Globus pallidus (tissue), 1 donor: ENCODE data around the gene CDC42BPA.

Experiments used
- DNase-seq: peaks from one replicate; pipeline ENCODE4 v3.0.0-alpha.2; 2015; ENCODE audit warnings: low spot score

Gene CDC42BPA

DNA sequence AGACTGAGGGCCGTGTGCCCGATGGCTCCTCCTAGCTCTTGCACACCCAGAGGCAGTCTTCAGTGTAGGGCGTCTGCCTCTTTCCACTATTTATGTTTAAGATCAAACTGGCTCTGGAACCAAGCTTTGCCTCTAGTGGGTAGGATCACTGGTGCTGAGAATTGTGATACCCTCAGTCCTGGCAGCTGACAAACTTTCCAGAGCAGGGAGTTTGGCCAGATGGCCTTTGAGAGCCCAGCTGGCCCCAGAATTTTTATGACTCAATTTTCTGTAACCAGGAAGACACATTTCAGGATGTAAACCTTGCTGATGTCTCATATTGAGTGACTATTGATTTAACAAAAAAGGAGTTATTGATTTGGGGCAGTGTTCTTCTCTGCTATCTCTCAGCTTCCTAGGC lies 371.5 kb downstream of the CDC42BPA start:
- no peak for DNase-seq

DNA sequence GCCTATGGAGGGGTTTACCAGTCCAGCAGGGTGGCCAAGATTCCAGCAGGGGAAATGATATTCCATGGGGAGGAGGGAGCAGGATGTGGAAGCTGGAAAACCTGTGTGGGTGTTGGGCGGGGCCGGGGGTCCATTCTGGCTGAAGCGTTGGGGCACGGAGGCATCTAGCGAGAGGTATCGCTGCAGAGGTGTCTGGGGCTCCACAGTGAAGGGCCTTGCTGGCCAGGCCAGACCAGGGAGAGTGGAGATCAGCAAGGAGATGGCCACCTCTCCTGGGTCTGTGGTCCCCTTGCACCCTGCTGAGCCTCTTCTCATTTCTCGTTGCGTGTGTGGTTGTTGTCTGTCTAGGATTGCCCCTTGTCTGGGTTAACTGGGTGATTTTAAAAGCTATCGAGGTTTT lies 372.0 kb downstream of the CDC42BPA start:
- DNase-seq, result no peak

GRCh38 chr1:226945858-226946245 lies 372.4 kb downstream of the CDC42BPA start:
- no peak for DNase-seq

- no peak for DNase-seq
Observed at GRCh38 chr1:226945106-226945857, 373.0 kb downstream of the CDC42BPA start.

- DNase-seq, result no peak
Observed at GRCh38 chr1:226943927-226944326, 374.4 kb downstream of the CDC42BPA start.

- no peak for DNase-seq
Observed at GRCh38 chr1:226943156-226943555, 375.1 kb downstream of the CDC42BPA start.

GRCh38 chr1:226942392-226942791 lies 375.9 kb downstream of the CDC42BPA start:
- no peak for DNase-seq

- DNase-seq, result no peak
Observed at GRCh38 chr1:226940806-226941067, 377.6 kb downstream of the CDC42BPA start.

DNA sequence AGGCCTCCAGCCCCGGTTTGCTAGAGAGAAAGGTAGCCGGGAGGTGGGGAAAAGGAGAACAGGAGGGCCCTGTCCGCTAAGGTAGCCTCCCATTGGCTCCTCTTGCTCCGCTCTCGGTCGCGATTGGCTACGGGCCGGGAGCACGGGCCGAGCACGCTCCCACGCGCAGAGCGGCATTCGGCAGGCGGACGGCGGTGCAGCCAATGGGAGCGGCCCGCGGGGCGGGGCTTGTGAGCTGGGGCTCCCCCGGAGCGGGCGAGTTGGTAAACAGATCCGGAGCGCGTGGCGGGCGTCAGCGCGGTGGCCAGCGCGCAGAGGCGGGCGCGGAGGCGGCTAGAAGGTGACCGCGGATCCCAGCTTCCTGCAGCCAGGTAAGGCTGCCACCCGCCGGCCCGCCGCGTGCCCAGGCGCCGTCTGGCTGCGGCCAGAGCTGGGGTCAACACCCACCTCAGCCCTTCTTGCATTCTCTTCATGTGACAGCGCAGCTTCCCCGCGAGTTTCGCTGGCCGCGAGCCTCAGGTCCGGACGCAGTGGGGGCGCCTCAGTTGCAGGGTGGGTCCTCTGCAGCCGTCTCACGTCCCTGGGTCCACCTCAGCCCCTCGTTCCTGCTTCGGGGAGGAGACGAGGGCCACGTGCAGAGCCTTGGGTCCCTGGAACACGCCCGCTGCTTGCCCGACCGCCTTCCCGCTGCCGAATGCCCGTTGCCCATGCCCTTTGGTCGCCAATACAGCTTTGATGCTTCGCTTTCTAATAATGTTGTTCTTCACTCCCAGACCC lies 378.1 kb downstream of the CDC42BPA start, which contains the start of gene COQ8A:
Gene COQ8A, plus strand, starts transcription at position 266 of the 777 bp plus-strand sequence. CDS start 21,092 bp downstream, outside the sequence.
- DNase-seq, result peak; percentile 100
